Pancreas (tissue), 10 donors: ENCODE measurements around the gene CLP1. TPM values are rescaled to one million over a fixed set of nuclear protein-coding genes. Genes with fewer than 3 reads are reported as not detected.

Experiments
- ATAC-seq, 4 donors: fragments of 200-7000 bp; cut with Tn5 transposase; one replicate each; pipeline versions ENCODE4 v1.8.0 to v1.9.1; 2020; ENCODE audit warnings: mild to moderate bottlenecking in 4 of 4, moderate library complexity in 4 of 4
- DNase-seq, 6 donors: peaks; one replicate each; pipeline ENCODE4 v3.0.0-alpha.2; 2020
- FAIRE-seq: peaks from 2 replicates; lab custom pipeline; 2012; peaks lifted over from hg19 to GRCh38; lab: Jason Lieb, UNC
- H3K27ac ChIP-seq, 4 donors: fragments of 200-600 bp; sonication (generic); 1 replicate in 3 of 4; 2 replicates in 1 of 4; pipeline versions ENCODE4 v1.5.0 to v1.8.0; 2020
- H3K27me3 ChIP-seq, 4 donors: fragments of 200-600 bp; one replicate each; pipeline ENCODE4 v1.8.0; 2021
- H3K36me3 ChIP-seq, 3 donors: fragments of 200-600 bp; sonication (generic) in 1 of 3; one replicate each; pipeline versions ENCODE4 v1.5.0 to v1.8.0; 2020 to 2021
- H3K4me1 ChIP-seq, 3 donors: fragments of 200-600 bp; one replicate each; pipeline ENCODE4 v1.8.0; 2021
- H3K4me3 ChIP-seq, 4 donors: fragments of 200-600 bp; sonication (generic) in 2 of 4; one replicate each; pipeline versions ENCODE4 v1.5.0 to v1.8.0; 2020 to 2021
- H3K9me3 ChIP-seq, 4 donors: fragments of 200-600 bp; one replicate each; pipeline ENCODE4 v1.8.0; 2021
- CTCF ChIP-seq, 4 donors: fragments of 200-600 bp; sonication (generic) in 3 of 4; IDR thresholded peaks; one replicate each; pipeline versions ENCODE4 v1.5.0 to v1.8.0; 2021; ENCODE audit warnings: antibody characterized with exemption in 4 of 4
- WGBS, 2 donors: extraction: QIAGEN DNeasy Blood & Tissue Kit; methylation state at CpG; one replicate each; pipeline ENCODE4 v1.1.7; 2013; 5-methylcytosine and 5-hydroxymethylcytosine counted together
- intact Hi-C, 3 donors: fragments of 100-400 bp; cut with DNase I; formaldehyde crosslinking; loops; one replicate each; pipeline versions ENCODE4 v1.11.1 to v1.14.2; 2022
- polyA plus RNA-seq, 2 donors: library from polyadenylated mRNA; stranded (reverse); fragments of 200-250 nt; gene quantifications; one replicate each; pipeline ENCODE4 v1.2.3, GENCODE V29; 2013
- total RNA-seq, 6 donors: library from RNA; stranded (reverse); fragmentation: NEBNext Ultra II Directional in 4 of 6; extraction: Animal tissue kit (Norgen Biotek cat#: 25700) in 4 of 6; gene quantifications; one replicate each; pipeline versions ENCODE4 v1.2.1 to v1.2.4, GENCODE V29; 2021 to 2023
- donor health status: healthy with polysubstance abuse.
- donor health status: DM: no; HTN: no; CAD: no; lungs with moderate emphysema.
- donor health status: DM: no; HTN: no; CAD: no.
- donor health status: control.
- donor health status: control.
- donor health status: Bipolar disorder and iron deficiency.
- donor health status: DM: yes; HTN: yes; CAD: no.
- donor health status: DM: no; HTN: no; CAD: no.
- donor health status: DM: no; HTN: no; CAD: no.
- donor health status: DM: yes; HTN: yes; CAD: no.

Gene CLP1
- total and polyA plus RNA-seq, 8 donors = 3.2 to 8.0 (median 6.1) TPM

- TF ChIP-seq CTCF (IDR thresholded peaks at IDR 0.05) = peak; percentile 85 to 91 (median 88)
- H3K27me3 ChIP-seq = peaks cover 0 to 2% (median 0%) of the 10 kb centered on the region in 4 donors
- FAIRE-seq = no peak
- peak; percentile 81 to 89 (median 85) for ATAC-seq
- WGBS, 2 donors = 9 to 11% methylated on average over 17 of the region's 17 CpGs
- H3K4me3 ChIP-seq = no peak overlapping the region
- H3K4me1 ChIP-seq = peaks cover 0 to 4% (median 4%) of the 10 kb centered on the region in 3 donors
- H3K27ac ChIP-seq = no peak overlapping the region
- H3K36me3 ChIP-seq = no peaks in the 10 kb centered on the region
- H3K9me3 ChIP-seq = no peaks in the 10 kb centered on the region
- intact Hi-C loops = loop anchor here (5.0 to 10.0 kb wide), 5 partner anchors 70 to 303 kb away; partner anchors contain the start of gene UBE2L6 (in 2 of the 3)
- DNase-seq = peak; percentile 73 to 90 (median 85)
These were observed 12.5 kb upstream of the CLP1 start for GRCh38 chr11:57644748-57645688.

GRCh38 chr11:57645689-57646085 lies 11.9 kb upstream of the CLP1 start:
- Histone ChIP-seq H3K9me3 (no peaks in the 10 kb centered on the region), H3K27me3 (peaks cover 0 to 2% (median 0%) of the 10 kb centered on the region in 4 donors), H3K4me1 (peaks cover 0 to 4% (median 4%) of the 10 kb centered on the region in 3 donors), H3K4me3 (no peak overlapping the region), H3K36me3 (no peaks in the 10 kb centered on the region), H3K27ac (no peak overlapping the region)
- TF ChIP-seq CTCF (IDR thresholded peaks at IDR 0.05) = no peak
- DNase-seq (no peak), ATAC-seq (no peak), FAIRE-seq (no peak)
- intact Hi-C loops = loop anchor here (5.0 to 10.0 kb wide), 5 partner anchors 71 to 303 kb away; partner anchors contain the start of gene UBE2L6 (in 2 of the 3)
- 35 to 45% methylated on average over 5 of the region's 5 CpGs for WGBS, 2 donors

- Histone ChIP-seq H3K4me3 (no peak overlapping the region), H3K27me3 (peaks cover 0 to 2% (median 0%) of the 10 kb centered on the region in 4 donors), H3K4me1 (peaks cover 0 to 4% (median 4%) of the 10 kb centered on the region in 3 donors), H3K36me3 (no peaks in the 10 kb centered on the region), H3K9me3 (no peaks in the 10 kb centered on the region), H3K27ac (no peak overlapping the region)
- ATAC-seq (no peak), DNase-seq (no peak), FAIRE-seq (no peak)
- intact Hi-C loops = loop anchor here (5.0 to 10.0 kb wide), 5 partner anchors 71 to 304 kb away; partner anchors contain the start of gene UBE2L6 (in 2 of the 3)
- TF ChIP-seq CTCF (IDR thresholded peaks at IDR 0.05) = no peak
- WGBS, 2 donors = 51 to 56% methylated on average over 10 of the region's 10 CpGs
These were observed 11.3 kb upstream of the CLP1 start for GRCh38 chr11:57646194-57646798.

- H3K36me3 ChIP-seq = no peaks in the 10 kb centered on the region
- ATAC-seq (peak in 1 of 4 donors; percentile 5), DNase-seq (no peak), FAIRE-seq (no peak)
- H3K9me3 ChIP-seq = no peaks in the 10 kb centered on the region
- no peak for TF ChIP-seq CTCF (IDR thresholded peaks at IDR 0.05)
- peaks cover 0 to 2% (median 0%) of the 10 kb centered on the region in 4 donors for H3K27me3 ChIP-seq
- intact Hi-C loops = loop anchor here (5.0 to 10.0 kb wide), 5 partner anchors 72 to 305 kb away; partner anchors contain the start of gene UBE2L6 (in 2 of the 3)
- 8% methylated on average over 23 of the region's 23 CpGs for WGBS, 2 donors
- H3K27ac ChIP-seq = no peak overlapping the region
- H3K4me3 ChIP-seq = no peak overlapping the region
- H3K4me1 ChIP-seq = peaks cover 0 to 4% (median 4%) of the 10 kb centered on the region in 3 donors
These were observed 10.7 kb upstream of the CLP1 start for GRCh38 chr11:57646799-57647303.
